ENCODE results near the gene OR4K13. TPM values are rescaled to one million over a fixed set of nuclear protein-coding genes. Genes with fewer than 3 reads are reported as not detected.

Gene OR4K13
- total RNA-seq, 1 experiment from 2014 or later: not detected

DNA sequence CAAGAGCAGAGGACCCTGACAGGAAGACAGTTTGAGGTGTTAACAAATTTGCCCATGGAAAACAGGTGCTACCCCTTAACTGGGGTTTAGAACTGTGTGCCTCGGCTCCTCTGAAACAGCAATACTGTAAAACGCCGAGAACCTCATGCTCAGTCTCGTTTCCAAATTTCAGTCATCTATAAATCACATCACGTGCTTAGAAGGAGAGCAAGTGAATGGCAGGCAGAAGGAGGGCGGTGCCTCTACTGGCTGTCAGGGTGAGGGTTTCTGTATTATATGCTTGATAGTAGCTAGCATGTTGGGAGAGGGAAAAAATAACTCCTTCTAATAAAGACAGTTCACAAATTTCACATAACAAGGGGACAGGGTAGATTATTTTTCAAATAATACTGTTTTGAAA lies 4.8 kb downstream of the OR4K13 start:
- ATAC-seq: no peak
- no peak overlapping the region for H2AFZ ChIP-seq (ENCODE audit: low read length)
- no peak overlapping the region for H3K4me2 ChIP-seq (ENCODE audit: low read length)
- BruUV-seq (replicated peaks): no TSS peak
- no peaks in the 10 kb centered on the region for H3K79me2 ChIP-seq (ENCODE audit: low read length)
- TF ChIP-seq EZH2phosphoT487 (IDR thresholded peaks at IDR 0.05; ENCODE audit: borderline replicate concordance, low read length) (no peak), EZH2 (IDR thresholded peaks at IDR 0.05; ENCODE audit: low read length, unreplicated experiment) (no peak)
- TF ChIP-seq, protein P1, sequence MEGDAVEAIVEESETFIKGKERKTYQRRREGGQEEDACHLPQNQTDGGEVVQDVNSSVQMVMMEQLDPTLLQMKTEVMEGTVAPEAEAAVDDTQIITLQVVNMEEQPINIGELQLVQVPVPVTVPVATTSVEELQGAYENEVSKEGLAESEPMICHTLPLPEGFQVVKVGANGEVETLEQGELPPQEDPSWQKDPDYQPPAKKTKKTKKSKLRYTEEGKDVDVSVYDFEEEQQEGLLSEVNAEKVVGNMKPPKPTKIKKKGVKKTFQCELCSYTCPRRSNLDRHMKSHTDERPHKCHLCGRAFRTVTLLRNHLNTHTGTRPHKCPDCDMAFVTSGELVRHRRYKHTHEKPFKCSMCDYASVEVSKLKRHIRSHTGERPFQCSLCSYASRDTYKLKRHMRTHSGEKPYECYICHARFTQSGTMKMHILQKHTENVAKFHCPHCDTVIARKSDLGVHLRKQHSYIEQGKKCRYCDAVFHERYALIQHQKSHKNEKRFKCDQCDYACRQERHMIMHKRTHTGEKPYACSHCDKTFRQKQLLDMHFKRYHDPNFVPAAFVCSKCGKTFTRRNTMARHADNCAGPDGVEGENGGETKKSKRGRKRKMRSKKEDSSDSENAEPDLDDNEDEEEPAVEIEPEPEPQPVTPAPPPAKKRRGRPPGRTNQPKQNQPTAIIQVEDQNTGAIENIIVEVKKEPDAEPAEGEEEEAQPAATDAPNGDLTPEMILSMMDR (conservative IDR thresholded peaks at IDR 0.05; ENCODE audit: low read depth, low read length): no peak
- H3K36me3 ChIP-seq (ENCODE audit: low read depth, low read length): no peaks in the 10 kb centered on the region
- H4K20me1 ChIP-seq (ENCODE audit: low read length): no peaks in the 10 kb centered on the region
- no peak for DNase-seq
- H3K9me3 ChIP-seq (ENCODE audit: low read length): no peaks in the 10 kb centered on the region
- no peaks in the 10 kb centered on the region for H3K9me2 ChIP-seq (replicated peaks; ENCODE audit: low read length)
- CTCF ChIA-PET: no interaction called here
- no peaks in the 10 kb centered on the region for H3F3A ChIP-seq (ENCODE audit: low read length, unreplicated experiment)
- no peak overlapping the region for H3K27ac ChIP-seq (ENCODE audit: low read length)
- H3K4me1 ChIP-seq (ENCODE audit: insufficient read depth, low read length): no peaks in the 10 kb centered on the region
- H3K9ac ChIP-seq (ENCODE audit: low read length): no peak overlapping the region
- intact Hi-C loops (cut with micrococcal nuclease): no loop called here
- H3K4me3 ChIP-seq (ENCODE audit: low read length): no peak overlapping the region
- peaks cover 10% of the 10 kb centered on the region; the same call in 1 of the 2 replicates for H3K27me3 ChIP-seq (ENCODE audit: low read length)
- POLR2A ChIA-PET (ENCODE audit: unreplicated experiment): no interaction called here

DNA sequence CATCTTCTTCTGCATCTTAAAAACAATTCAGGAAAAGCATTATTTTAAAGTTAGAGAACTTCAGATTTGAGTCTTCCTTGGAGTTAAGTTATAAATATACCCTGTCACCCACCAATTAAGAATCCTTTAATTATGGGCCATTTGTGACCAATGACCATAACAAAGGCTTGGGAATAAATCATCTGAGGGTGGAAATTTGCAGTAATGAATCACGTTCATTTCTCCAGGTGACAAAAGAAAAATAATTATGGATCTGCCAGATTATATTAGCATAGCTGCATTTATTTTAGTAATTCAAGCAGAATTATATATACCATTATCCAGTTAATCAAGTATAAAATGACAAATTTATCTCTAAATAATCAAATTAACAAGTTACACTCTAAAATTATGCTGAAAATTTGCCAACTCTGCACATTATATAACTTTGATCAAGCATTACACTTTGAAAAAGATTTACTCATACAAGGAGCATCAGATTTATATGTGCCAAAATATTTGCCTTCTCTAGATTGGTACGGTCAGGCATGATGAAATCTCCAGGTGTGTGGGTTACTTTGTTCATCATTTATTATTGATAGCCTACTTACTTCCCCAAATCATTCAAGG lies 16.5 kb downstream of the OR4K13 start, which contains the start of gene OR4K14:
TSS of gene OR4K14 (minus strand) at position 51 of the 609 bp plus-strand sequence. CDS start 4,114 bp downstream, outside the sequence.
- ATAC-seq (no peak), DNase-seq (no peak)
- H3K4me3 ChIP-seq (ENCODE audit: low read length): no peak within 1 kb of the TSS
- H3K9me3 ChIP-seq (ENCODE audit: low read length): no peaks in the 10 kb centered on the region
- CTCF ChIA-PET: no interaction called here
- H3K36me3 ChIP-seq (ENCODE audit: low read depth, low read length): no peaks in the 10 kb centered on the region
- no peaks in the 10 kb centered on the region for H3K27me3 ChIP-seq (ENCODE audit: low read length)
- no peaks in the 10 kb centered on the region for H3K79me2 ChIP-seq (ENCODE audit: low read length)
- no TSS peak for BruUV-seq (replicated peaks)
- no peak for TF ChIP-seq EZH2 (IDR thresholded peaks at IDR 0.05; ENCODE audit: low read length, unreplicated experiment)
- TF ChIP-seq EZH2phosphoT487 (IDR thresholded peaks at IDR 0.05; ENCODE audit: borderline replicate concordance, low read length): no peak
- TF ChIP-seq, protein P1 (conservative IDR thresholded peaks at IDR 0.05; ENCODE audit: low read depth, low read length): no peak
- no peak within 1 kb of the TSS for H3K9ac ChIP-seq (ENCODE audit: low read length)
- no peaks in the 10 kb centered on the region for H4K20me1 ChIP-seq (ENCODE audit: low read length)
- H3K9me2 ChIP-seq (replicated peaks; ENCODE audit: low read length): no peaks in the 10 kb centered on the region
- no peak within 1 kb of the TSS for H3K4me2 ChIP-seq (ENCODE audit: low read length)
- H2AFZ ChIP-seq (ENCODE audit: low read length): no peak within 1 kb of the TSS
- H3K27ac ChIP-seq (ENCODE audit: low read length): no peak within 1 kb of the TSS
- H3K4me1 ChIP-seq (ENCODE audit: insufficient read depth, low read length): no peaks in the 10 kb centered on the region
- intact Hi-C loops (cut with micrococcal nuclease): no loop called here
- H3F3A ChIP-seq (ENCODE audit: low read length, unreplicated experiment): no peaks in the 10 kb centered on the region
- POLR2A ChIA-PET (ENCODE audit: unreplicated experiment): no interaction called here

DNA sequence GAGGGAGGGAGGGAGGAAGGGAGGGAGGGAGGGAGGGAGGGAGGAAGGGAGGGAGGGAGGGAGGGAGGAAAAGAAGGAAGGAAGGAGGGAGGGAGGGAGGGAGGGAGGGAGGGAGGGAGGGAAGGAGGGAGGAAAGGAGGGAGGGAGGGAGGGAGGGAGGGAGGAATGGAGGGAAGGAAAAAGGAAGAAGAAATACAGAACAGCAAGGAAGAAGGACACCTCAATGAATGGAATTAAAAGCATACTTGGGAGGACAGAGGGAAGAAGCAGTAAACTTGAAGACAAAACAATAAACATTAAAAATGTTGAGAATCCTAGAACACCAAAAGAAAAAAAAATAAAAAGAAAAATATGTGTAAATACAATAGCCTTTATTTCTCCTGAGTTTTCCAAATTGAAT lies 27.7 kb downstream of the OR4K13 start:
- TF ChIP-seq, protein P1 (conservative IDR thresholded peaks at IDR 0.05; ENCODE audit: low read depth, low read length): no peak
- no peak for TF ChIP-seq EZH2phosphoT487 (IDR thresholded peaks at IDR 0.05; ENCODE audit: borderline replicate concordance, low read length)
- TF ChIP-seq EZH2 (IDR thresholded peaks at IDR 0.05; ENCODE audit: low read length, unreplicated experiment): no peak
- CTCF ChIA-PET: no interaction called here
- H3K9ac ChIP-seq (ENCODE audit: low read length): no peak overlapping the region
- H2AFZ ChIP-seq (ENCODE audit: low read length): no peak overlapping the region
- H3K9me3 ChIP-seq (ENCODE audit: low read length): no peaks in the 10 kb centered on the region
- H3K4me3 ChIP-seq (ENCODE audit: low read length): no peak overlapping the region
- ATAC-seq (no peak), DNase-seq (no peak)
- POLR2A ChIA-PET (ENCODE audit: unreplicated experiment): no interaction called here
- no TSS peak for BruUV-seq (replicated peaks)
- H3K4me1 ChIP-seq (ENCODE audit: insufficient read depth, low read length): no peaks in the 10 kb centered on the region
- no peaks in the 10 kb centered on the region for H3F3A ChIP-seq (ENCODE audit: low read length, unreplicated experiment)
- no peaks in the 10 kb centered on the region for H3K79me2 ChIP-seq (ENCODE audit: low read length)
- no peak overlapping the region for H3K27ac ChIP-seq (ENCODE audit: low read length)
- H4K20me1 ChIP-seq (ENCODE audit: low read length): no peaks in the 10 kb centered on the region
- H3K4me2 ChIP-seq (ENCODE audit: low read length): no peak overlapping the region
- no peaks in the 10 kb centered on the region for H3K36me3 ChIP-seq (ENCODE audit: low read depth, low read length)
- intact Hi-C loops (cut with micrococcal nuclease): no loop called here
- no peaks in the 10 kb centered on the region for H3K9me2 ChIP-seq (replicated peaks; ENCODE audit: low read length)
- peaks cover 10% of the 10 kb centered on the region; the same call in 1 of the 2 replicates for H3K27me3 ChIP-seq (ENCODE audit: low read length)
